ENCODE measurements around the gene CIRBP. TPM values are rescaled to one million over a fixed set of nuclear protein-coding genes. Genes with fewer than 3 reads are reported as not detected.
A peak's percentile ranks its signal among the peaks of the same experiment; 100 is the strongest.

Gene CIRBP
- total and polyA plus RNA-seq, 4 donors = 41.1 to 135 (median 96.9) TPM

DNA sequence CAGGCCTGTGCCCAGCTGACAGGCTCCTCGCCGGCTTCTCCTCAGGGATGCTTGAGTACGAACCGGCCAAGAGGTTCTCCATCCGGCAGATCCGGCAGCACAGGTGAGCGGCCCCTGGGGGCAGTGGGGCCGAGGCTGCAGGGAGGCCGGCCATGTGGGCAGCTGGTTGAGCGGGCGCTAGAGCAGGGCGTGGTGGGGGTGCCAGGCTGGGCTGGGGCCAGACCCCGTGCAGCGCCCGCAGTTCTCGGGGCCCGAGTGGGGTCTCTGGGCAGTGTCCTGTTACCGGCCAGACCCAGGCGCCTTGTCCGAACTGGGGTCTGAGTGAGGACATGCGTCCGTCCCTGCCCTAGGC, 47.3 kb upstream of the CIRBP start (continued):
- TF ChIP-seq, protein P1, sequence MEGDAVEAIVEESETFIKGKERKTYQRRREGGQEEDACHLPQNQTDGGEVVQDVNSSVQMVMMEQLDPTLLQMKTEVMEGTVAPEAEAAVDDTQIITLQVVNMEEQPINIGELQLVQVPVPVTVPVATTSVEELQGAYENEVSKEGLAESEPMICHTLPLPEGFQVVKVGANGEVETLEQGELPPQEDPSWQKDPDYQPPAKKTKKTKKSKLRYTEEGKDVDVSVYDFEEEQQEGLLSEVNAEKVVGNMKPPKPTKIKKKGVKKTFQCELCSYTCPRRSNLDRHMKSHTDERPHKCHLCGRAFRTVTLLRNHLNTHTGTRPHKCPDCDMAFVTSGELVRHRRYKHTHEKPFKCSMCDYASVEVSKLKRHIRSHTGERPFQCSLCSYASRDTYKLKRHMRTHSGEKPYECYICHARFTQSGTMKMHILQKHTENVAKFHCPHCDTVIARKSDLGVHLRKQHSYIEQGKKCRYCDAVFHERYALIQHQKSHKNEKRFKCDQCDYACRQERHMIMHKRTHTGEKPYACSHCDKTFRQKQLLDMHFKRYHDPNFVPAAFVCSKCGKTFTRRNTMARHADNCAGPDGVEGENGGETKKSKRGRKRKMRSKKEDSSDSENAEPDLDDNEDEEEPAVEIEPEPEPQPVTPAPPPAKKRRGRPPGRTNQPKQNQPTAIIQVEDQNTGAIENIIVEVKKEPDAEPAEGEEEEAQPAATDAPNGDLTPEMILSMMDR (IDR thresholded peaks at IDR 0.05; ENCODE audit: low read depth, low read length, missing input control) = no peak
- TF ChIP-seq, protein P2, sequence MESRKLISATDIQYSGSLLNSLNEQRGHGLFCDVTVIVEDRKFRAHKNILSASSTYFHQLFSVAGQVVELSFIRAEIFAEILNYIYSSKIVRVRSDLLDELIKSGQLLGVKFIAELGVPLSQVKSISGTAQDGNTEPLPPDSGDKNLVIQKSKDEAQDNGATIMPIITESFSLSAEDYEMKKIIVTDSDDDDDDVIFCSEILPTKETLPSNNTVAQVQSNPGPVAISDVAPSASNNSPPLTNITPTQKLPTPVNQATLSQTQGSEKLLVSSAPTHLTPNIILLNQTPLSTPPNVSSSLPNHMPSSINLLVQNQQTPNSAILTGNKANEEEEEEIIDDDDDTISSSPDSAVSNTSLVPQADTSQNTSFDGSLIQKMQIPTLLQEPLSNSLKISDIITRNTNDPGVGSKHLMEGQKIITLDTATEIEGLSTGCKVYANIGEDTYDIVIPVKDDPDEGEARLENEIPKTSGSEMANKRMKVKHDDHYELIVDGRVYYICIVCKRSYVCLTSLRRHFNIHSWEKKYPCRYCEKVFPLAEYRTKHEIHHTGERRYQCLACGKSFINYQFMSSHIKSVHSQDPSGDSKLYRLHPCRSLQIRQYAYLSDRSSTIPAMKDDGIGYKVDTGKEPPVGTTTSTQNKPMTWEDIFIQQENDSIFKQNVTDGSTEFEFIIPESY (IDR thresholded peaks at IDR 0.05) = no peak
- no peak for TF ChIP-seq HNF4A (conservative IDR thresholded peaks at IDR 0.05)

DNA sequence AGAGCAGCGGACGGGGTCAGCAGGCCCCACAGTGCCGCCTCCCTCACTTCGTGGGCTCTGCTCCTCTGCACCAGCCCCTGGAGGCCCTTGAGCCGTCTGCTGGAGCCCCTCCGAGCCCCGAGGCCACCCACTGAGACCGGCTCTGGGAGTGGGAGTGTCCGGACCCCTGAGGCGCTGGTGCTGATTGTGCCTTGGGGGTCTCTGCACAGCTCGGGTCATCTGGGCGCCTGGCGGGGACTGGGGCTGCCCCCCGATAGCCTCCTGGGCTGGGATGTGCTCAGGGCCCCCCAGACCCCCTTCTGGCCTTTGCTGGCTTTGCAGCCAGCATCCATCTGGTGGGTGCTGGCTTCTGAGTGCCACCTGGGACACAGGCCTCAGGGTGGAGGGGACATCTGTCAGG, 46.7 kb upstream of the CIRBP start:
- no peak overlapping the region for H3K4me3 ChIP-seq (ENCODE audit: low read depth in 1 of 3, low read length in 3 of 3)
- H3K4me1 ChIP-seq (ENCODE audit: control insufficient read depth in 4 of 4, insufficient read depth in 4 of 4, low read length in 3 of 4) = peaks cover 0 to 7% (median 3%) of the 10 kb centered on the region in 4 donors
- TF ChIP-seq, protein P1 (IDR thresholded peaks at IDR 0.05; ENCODE audit: low read depth, low read length, missing input control) = no peak
- no peak for TF ChIP-seq EGR1 (IDR thresholded peaks at IDR 0.05; ENCODE audit: low read depth in 2 of 2)
- H3K9me3 ChIP-seq (ENCODE audit: control insufficient read depth in 4 of 4, low read length in 3 of 4) = no peaks in the 10 kb centered on the region
- no peak overlapping the region for H3K27ac ChIP-seq (ENCODE audit: low read depth in 1 of 2, low read length in 2 of 2)
- no peak overlapping the region for H3K9ac ChIP-seq (ENCODE audit: low read depth in 1 of 2, low read length in 2 of 2)
- H3K27me3 ChIP-seq (ENCODE audit: control insufficient read depth in 4 of 4, insufficient read depth in 4 of 4, low read length in 3 of 4) = no peaks in the 10 kb centered on the region
- 92% methylated on average over 14 of the region's 14 CpGs for WGBS
- H3K36me3 ChIP-seq (ENCODE audit: control insufficient read depth in 4 of 4, insufficient read depth in 3 of 4, low read depth in 1 of 4, low read length in 3 of 4) = peaks cover 0 to 34% (median 11%) of the 10 kb centered on the region in 4 donors
- no peak for DNase-seq (ENCODE audit: low spot score)

DNA sequence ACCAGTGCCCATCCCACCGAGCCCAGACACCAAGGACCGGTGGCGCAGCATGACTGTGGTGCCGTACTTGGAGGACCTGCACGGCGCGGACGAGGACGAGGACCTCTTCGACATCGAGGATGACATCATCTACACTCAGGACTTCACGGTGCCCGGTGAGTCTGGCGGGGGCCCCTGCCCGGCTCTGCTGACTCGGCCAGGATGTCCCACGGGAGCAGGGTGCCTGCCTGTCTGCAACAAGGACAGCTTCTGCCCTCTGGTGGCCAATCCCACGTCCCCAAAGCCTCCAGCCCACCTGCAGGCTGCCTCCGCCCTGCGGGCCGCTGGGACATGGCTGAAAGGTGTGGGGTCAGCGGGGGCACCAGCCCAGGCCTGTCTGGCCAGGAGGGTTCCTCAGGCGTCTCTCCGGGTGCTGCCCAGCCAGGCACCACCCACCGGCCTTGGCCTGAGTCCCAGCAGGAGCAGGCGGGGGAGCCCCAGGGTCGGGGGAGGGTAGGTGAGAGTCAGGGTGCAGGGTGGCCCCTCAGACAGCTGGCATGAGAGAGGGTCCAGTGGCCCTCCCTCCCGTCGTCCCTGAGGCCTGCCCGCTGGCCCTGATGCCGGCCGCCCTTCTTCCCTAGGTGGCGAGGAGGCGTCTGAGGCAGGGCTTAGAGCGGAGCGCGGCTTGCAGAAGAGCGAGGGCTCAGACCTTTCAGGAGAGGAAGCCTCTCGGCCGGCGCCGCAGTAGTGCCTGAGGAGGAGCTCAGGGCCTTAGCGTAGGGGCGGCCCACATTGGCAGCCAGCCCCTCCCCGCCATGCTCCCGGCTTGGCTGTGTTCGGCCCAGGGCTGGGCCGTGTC, 45.9 kb upstream of the CIRBP start:
- H3K27me3 ChIP-seq (ENCODE audit: control insufficient read depth in 4 of 4, insufficient read depth in 4 of 4, low read length in 3 of 4) = no peaks in the 10 kb centered on the region
- no peak overlapping the region for H3K4me3 ChIP-seq (ENCODE audit: low read depth in 1 of 3, low read length in 3 of 3)
- no peak for TF ChIP-seq GABPA (IDR thresholded peaks at IDR 0.05 in 1 of 2, conservative IDR thresholded peaks at IDR 0.05 in 1 of 2)
- TF ChIP-seq, protein P1 (IDR thresholded peaks at IDR 0.05; ENCODE audit: low read depth, low read length, missing input control) = peak; percentile 24
- TF ChIP-seq RAD21 (IDR thresholded peaks at IDR 0.05) = peak in 1 of 2 donors; percentile 46
- TF ChIP-seq YY1 (IDR thresholded peaks at IDR 0.05) = no peak
- TF ChIP-seq, protein P2 (IDR thresholded peaks at IDR 0.05) = no peak
- TF ChIP-seq HNF4A (conservative IDR thresholded peaks at IDR 0.05) = no peak
- WGBS = 87% methylated on average over 48 of the region's 48 CpGs
- H3K9me3 ChIP-seq (ENCODE audit: control insufficient read depth in 4 of 4, low read length in 3 of 4) = no peaks in the 10 kb centered on the region
- H3K9ac ChIP-seq (ENCODE audit: low read depth in 1 of 2, low read length in 2 of 2) = no peak overlapping the region
- peaks cover 0 to 34% (median 13%) of the 10 kb centered on the region in 4 donors for H3K36me3 ChIP-seq (ENCODE audit: control insufficient read depth in 4 of 4, insufficient read depth in 3 of 4, low read depth in 1 of 4, low read length in 3 of 4)
- no peak overlapping the region for H3K27ac ChIP-seq (ENCODE audit: low read depth in 1 of 2, low read length in 2 of 2)
- peaks cover 0 to 5% (median 3%) of the 10 kb centered on the region in 4 donors for H3K4me1 ChIP-seq (ENCODE audit: control insufficient read depth in 4 of 4, insufficient read depth in 4 of 4, low read length in 3 of 4)
- DNase-seq (ENCODE audit: low spot score) = no peak

Data from liver (tissue), 9 donors.